Esophagus muscularis mucosa (tissue), 4 donors: ENCODE data around the gene CRACR2B. TPM values are rescaled to one million over a fixed set of nuclear protein-coding genes. Genes with fewer than 3 reads are reported as not detected.
A peak's percentile ranks its signal among the peaks of the same experiment; 100 is the strongest.

Experiments
- DNase-seq: peaks from one replicate; pipeline ENCODE4 v3.0.0-alpha.2; 2017; ENCODE audit errors: extremely low spot score
- H3K27ac ChIP-seq, 4 donors: fragments of 200-600 bp; sonication (generic); replicated peaks in 1 of 4; 1 replicate in 3 of 4; 2 replicates in 1 of 4; pipeline ENCODE4 v1.5.1; 2016 to 2019; ENCODE audit warnings: mild to moderate bottlenecking in 1 of 4
- H3K27me3 ChIP-seq, 4 donors: fragments of 200-600 bp; sonication (generic); one replicate each; pipeline versions ENCODE4 v1.5.1 to v1.6.0; 2016 to 2019
- H3K36me3 ChIP-seq, 4 donors: fragments of 200-600 bp; sonication (generic); one replicate each; pipeline ENCODE4 v1.5.1; 2016 to 2019
- H3K4me1 ChIP-seq, 4 donors: fragments of 200-600 bp; sonication (generic); one replicate each; pipeline ENCODE4 v1.5.1; 2016 to 2019
- H3K4me3 ChIP-seq, 4 donors: fragments of 200-600 bp; sonication (generic); 1 replicate in 2 of 4; 2 replicates in 2 of 4; pipeline ENCODE4 v1.5.1; 2016 to 2019; ENCODE audit warnings: mild to moderate bottlenecking in 4 of 4, moderate library complexity in 1 of 4
- H3K9me3 ChIP-seq, 4 donors: fragments of 200-600 bp; sonication (generic); 1 replicate in 3 of 4; 2 replicates in 1 of 4; pipeline ENCODE4 v1.5.1; 2016 to 2019
- EP300 ChIP-seq: sonication (generic); formaldehyde crosslinking; IDR thresholded peaks from one replicate; pipeline ENCODE4 v1.6.1; 2017; ENCODE audit warnings: antibody characterized with exemption
- POLR2A ChIP-seq: fragments of 450-650 bp; IDR thresholded peaks from one replicate; pipeline ENCODE4 v1.6.1; 2017; ENCODE audit warnings: antibody characterized with exemption, moderate library complexity, mild to moderate bottlenecking, low read depth
- POLR2AphosphoS5 ChIP-seq, 2 donors: sonication (generic); formaldehyde crosslinking; IDR thresholded peaks; one replicate each; pipeline ENCODE4 v1.6.1; 2017; ENCODE audit warnings: antibody characterized with exemption in 2 of 2
- WGBS: methylation state at CpG from one replicate; pipeline ENCODE4 v1.1.5; 2018; 5-methylcytosine and 5-hydroxymethylcytosine counted together
- intact Hi-C: fragments of 100-400 bp; cut with DNase I; formaldehyde crosslinking; loops from one replicate; pipeline ENCODE4 v1.15.1; 2023
- total RNA-seq, 4 donors: library from RNA; depleted of rRNA; stranded (reverse); fragments of >200 nt; gene quantifications; one replicate each; pipeline versions ENCODE4 v1.1.0 to v1.2.1, GENCODE V29; 2016
- TF ChIP-seq, protein P1 (sequence below), 3 experiments: fragments of 200-600 bp in 2 of 3; fragments of 450-650 bp in 1 of 3; sonication (generic) in 2 of 3; IDR thresholded peaks; one replicate each; pipeline ENCODE4 v1.5.1; 2017 to 2019; ENCODE audit warnings: antibody characterized with exemption in 3 of 3, mild to moderate bottlenecking in 2 of 3, moderate library complexity in 1 of 3

CRACR2B gene
- total RNA-seq, 4 donors from 2014 or later: 5.3 to 8.4 (median 7.0) TPM

- intact Hi-C loops: no loop called here
- H3K4me3 ChIP-seq: no peak overlapping the region
- H3K9me3 ChIP-seq: no peaks in the 10 kb centered on the region
- H3K27ac ChIP-seq: no peak overlapping the region
- WGBS: 81% methylated on average over 20 of the region's 31 CpGs
- H3K4me1 ChIP-seq: peaks cover 32 to 60% (median 48%) of the 10 kb centered on the region in 4 donors
- H3K36me3 ChIP-seq: peaks cover 2 to 32% (median 27%) of the 10 kb centered on the region in 4 donors
- TF ChIP-seq POLR2AphosphoS5 (IDR thresholded peaks at IDR 0.05) (no peak), EP300 (no peak), POLR2A (no peak)
- TF ChIP-seq, protein P1, sequence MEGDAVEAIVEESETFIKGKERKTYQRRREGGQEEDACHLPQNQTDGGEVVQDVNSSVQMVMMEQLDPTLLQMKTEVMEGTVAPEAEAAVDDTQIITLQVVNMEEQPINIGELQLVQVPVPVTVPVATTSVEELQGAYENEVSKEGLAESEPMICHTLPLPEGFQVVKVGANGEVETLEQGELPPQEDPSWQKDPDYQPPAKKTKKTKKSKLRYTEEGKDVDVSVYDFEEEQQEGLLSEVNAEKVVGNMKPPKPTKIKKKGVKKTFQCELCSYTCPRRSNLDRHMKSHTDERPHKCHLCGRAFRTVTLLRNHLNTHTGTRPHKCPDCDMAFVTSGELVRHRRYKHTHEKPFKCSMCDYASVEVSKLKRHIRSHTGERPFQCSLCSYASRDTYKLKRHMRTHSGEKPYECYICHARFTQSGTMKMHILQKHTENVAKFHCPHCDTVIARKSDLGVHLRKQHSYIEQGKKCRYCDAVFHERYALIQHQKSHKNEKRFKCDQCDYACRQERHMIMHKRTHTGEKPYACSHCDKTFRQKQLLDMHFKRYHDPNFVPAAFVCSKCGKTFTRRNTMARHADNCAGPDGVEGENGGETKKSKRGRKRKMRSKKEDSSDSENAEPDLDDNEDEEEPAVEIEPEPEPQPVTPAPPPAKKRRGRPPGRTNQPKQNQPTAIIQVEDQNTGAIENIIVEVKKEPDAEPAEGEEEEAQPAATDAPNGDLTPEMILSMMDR (IDR thresholded peaks at IDR 0.05): no peak
- DNase-seq: no peak
- peaks cover 0 to 25% (median 8%) of the 10 kb centered on the region in 4 donors for H3K27me3 ChIP-seq
Observed at GRCh38 chr11:794013-794765, 33.5 kb upstream of the CRACR2B start.

DNA sequence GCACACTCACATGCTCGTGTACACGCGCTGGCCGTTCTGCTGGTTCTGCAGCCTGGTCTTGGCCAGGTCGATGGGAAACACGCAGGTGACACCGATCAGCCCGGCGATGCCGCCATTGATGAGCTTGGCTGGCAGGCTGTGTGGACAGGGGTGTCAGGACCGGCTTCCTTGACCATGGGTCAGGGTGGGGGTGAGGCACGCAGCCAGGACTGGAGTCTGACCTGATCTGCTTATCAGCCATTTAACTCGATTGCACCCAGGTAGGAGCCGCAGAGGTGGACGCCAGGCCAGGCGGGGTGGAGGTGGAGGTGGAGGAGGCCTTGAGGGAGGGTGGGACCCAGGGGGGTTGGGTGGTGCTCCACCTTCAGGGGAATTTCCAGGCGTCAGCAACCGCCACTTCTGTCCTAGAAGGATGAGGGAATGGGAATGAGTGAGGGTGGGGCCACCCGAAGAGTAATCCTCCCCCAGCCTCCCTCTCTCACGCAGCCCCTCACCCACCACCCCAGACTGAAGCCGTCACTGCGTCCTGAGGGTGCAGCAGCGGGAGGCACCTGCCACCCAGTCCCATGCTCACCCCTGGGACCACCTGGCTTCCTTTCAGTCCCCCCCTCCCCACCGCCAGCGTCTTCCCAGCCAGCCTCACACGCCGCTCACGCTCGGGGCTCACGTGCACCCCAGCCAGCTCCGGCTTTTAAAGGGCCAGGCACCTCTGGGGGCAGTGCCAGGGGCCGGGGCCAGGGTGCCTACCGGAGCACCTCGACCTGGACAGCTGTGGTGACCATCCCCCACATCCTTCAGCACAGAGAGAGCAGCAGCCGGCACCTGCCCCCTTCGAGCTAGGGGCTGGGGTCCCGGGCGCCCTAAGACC lies 32.7 kb upstream of the CRACR2B start:
- TF ChIP-seq EP300 (no peak), POLR2A (no peak), POLR2AphosphoS5 (IDR thresholded peaks at IDR 0.05) (no peak)
- TF ChIP-seq, protein P1 (IDR thresholded peaks at IDR 0.05): no peak
- Histone ChIP-seq H3K36me3 (peaks cover 6 to 40% (median 34%) of the 10 kb centered on the region in 4 donors), H3K9me3 (no peaks in the 10 kb centered on the region), H3K27ac (peak overlapping the region; percentile 84 to 93 (median 90)), H3K27me3 (peaks cover 0 to 17% (median 4%) of the 10 kb centered on the region in 4 donors), H3K4me1 (peaks cover 32 to 52% (median 40%) of the 10 kb centered on the region in 4 donors), H3K4me3 (peak overlapping the region; percentile 59 to 93 (median 84))
- intact Hi-C loops: no loop called here
- DNase-seq: no peak
- 53% methylated on average over 18 of the region's 38 CpGs for WGBS

DNA sequence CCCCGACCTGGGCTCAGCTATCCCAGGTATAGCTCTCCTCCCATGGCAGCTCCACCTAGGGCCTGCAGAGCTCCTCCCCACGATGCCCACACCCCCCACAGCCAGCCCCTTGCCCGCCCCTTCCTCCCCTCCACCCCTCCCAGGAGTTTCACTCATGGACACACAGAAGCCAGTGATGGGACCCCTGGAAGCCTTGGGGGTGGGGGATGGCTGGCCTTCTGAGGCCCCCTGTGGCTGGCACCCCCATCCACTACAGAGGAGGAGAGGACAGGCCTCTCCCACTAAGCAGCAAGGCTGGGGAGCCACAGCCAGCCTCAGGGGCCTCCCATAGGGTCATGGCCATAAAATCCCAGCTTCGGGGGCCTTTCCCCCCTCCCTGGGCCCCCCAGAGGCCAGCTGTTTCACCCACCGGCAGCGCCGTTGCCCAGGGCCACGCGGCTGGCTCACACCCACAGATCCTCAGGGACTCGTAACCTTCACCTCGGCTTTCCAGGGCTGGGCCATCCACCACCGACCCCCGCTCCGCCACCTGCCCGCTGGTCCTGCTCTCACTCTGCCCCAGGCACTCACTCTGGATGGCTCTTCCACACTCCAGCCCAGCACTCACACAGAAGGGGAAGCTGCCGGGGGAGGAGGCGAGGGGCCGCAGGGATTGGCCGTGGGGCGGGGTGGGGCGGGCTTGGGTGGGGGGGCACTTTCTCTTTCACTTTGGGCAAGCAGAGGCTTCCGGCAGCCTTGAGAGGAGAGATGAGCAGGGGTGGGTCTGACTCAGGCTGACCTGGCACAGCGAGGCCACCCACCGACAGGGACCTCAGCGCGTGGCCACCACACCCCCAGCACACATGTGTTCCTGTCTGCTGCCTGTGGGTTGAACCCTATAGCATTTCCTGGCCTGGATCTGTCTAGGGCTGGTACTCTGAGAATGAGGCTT lies 31.8 kb upstream of the CRACR2B start:
- intact Hi-C loops: no loop called here
- H3K27ac ChIP-seq: peak overlapping the region; percentile 84 to 93 (median 90)
- peaks cover 32 to 49% (median 37%) of the 10 kb centered on the region in 4 donors for H3K4me1 ChIP-seq
- 19% methylated on average over 4 of the region's 26 CpGs for WGBS
- peak overlapping the region; percentile 59 to 93 (median 84) for H3K4me3 ChIP-seq
- TF ChIP-seq, protein P1 (IDR thresholded peaks at IDR 0.05): no peak
- peak; percentile 30 to 73 for TF ChIP-seq POLR2AphosphoS5 (IDR thresholded peaks at IDR 0.05)
- H3K27me3 ChIP-seq: peaks cover 0 to 8% (median 0%) of the 10 kb centered on the region in 4 donors
- H3K9me3 ChIP-seq: no peaks in the 10 kb centered on the region
- DNase-seq: peak; percentile 95
- peaks cover 6 to 49% (median 43%) of the 10 kb centered on the region in 4 donors for H3K36me3 ChIP-seq

- Histone ChIP-seq H3K9me3 (no peaks in the 10 kb centered on the region), H3K27me3 (peaks cover 0 to 2% (median 0%) of the 10 kb centered on the region in 4 donors), H3K4me3 (peak overlapping the region; percentile 59 to 93 (median 84)), H3K4me1 (peaks cover 32 to 49% (median 37%) of the 10 kb centered on the region in 4 donors), H3K27ac (peak overlapping the region; percentile 84 to 93 (median 90)), H3K36me3 (peaks cover 6 to 50% (median 45%) of the 10 kb centered on the region in 4 donors)
- whole genome bisulfite sequencing: 19% methylated on average over 9 of the region's 18 CpGs
- TF ChIP-seq POLR2AphosphoS5 (IDR thresholded peaks at IDR 0.05) (no peak), EP300 (no peak)
- no peak for DNase-seq
- intact Hi-C loops: no loop called here
Observed at GRCh38 chr11:796565-797295, 31.0 kb upstream of the CRACR2B start.
